ENCODE results near the gene PGLYRP1.
A peak's percentile ranks its signal among the peaks of the same experiment; 100 is the strongest.

The PGLYRP1 gene

GRCh38 chr19:46009530-46010510, 13.0 kb downstream of the PGLYRP1 start:
- H3K36me3 Mint-ChIP-seq (ENCODE audit: insufficient read depth) = peaks cover 8% of the 10 kb centered on the region
- ATAC-seq (replicated peaks; ENCODE audit: extremely low read depth, poor library complexity, severe bottlenecking) (peak; percentile 36), DNase-seq (ENCODE audit: low spot score in 2 of 2) (peak; percentile 42 to 56)
- H3K4me1 Mint-ChIP-seq = peaks cover 10% of the 10 kb centered on the region
- H3K27ac Mint-ChIP-seq (ENCODE audit: low read depth) = no peak overlapping the region
- no peak overlapping the region for H3K4me3 Mint-ChIP-seq
- no peaks in the 10 kb centered on the region for H3K27me3 Mint-ChIP-seq
- H3K9me3 Mint-ChIP-seq = no peaks in the 10 kb centered on the region

- Mint-ChIP-seq H3K27ac (ENCODE audit: low read depth) (no peak overlapping the region), H3K4me1 (peaks cover 6% of the 10 kb centered on the region), H3K27me3 (no peaks in the 10 kb centered on the region), H3K9me3 (no peaks in the 10 kb centered on the region), H3K4me3 (no peak overlapping the region), H3K36me3 (ENCODE audit: insufficient read depth) (peaks cover 6% of the 10 kb centered on the region)
- ATAC-seq (replicated peaks; ENCODE audit: extremely low read depth, poor library complexity, severe bottlenecking) = no peak
- no peak for DNase-seq (ENCODE audit: low spot score in 2 of 2)
Observed at GRCh38 chr19:46006411-46006810, 16.4 kb downstream of the PGLYRP1 start.

- ATAC-seq (replicated peaks; ENCODE audit: extremely low read depth, poor library complexity, severe bottlenecking) = no peak
- Mint-ChIP-seq H3K4me3 (no peak overlapping the region), H3K36me3 (ENCODE audit: insufficient read depth) (peaks cover 6% of the 10 kb centered on the region), H3K27me3 (peaks cover 12% of the 10 kb centered on the region), H3K27ac (ENCODE audit: low read depth) (no peak overlapping the region), H3K4me1 (peaks cover 28% of the 10 kb centered on the region), H3K9me3 (no peaks in the 10 kb centered on the region)
- DNase-seq (ENCODE audit: low spot score in 2 of 2) = no peak
Observed at GRCh38 chr19:46002678-46003275, 20.1 kb downstream of the PGLYRP1 start.

GRCh38 chr19:46000491-46001246, 22.2 kb downstream of the PGLYRP1 start:
- ATAC-seq (replicated peaks; ENCODE audit: extremely low read depth, poor library complexity, severe bottlenecking) (peak; percentile 96), DNase-seq (ENCODE audit: low spot score in 2 of 2) (peak in 1 of 2 donors; percentile 37)
- Mint-ChIP-seq H3K27ac (ENCODE audit: low read depth) (peak overlapping the region; percentile 84), H3K9me3 (no peaks in the 10 kb centered on the region), H3K27me3 (peaks cover 12% of the 10 kb centered on the region), H3K4me3 (peak overlapping the region; percentile 64), H3K36me3 (ENCODE audit: insufficient read depth) (peaks cover 5% of the 10 kb centered on the region), H3K4me1 (peaks cover 28% of the 10 kb centered on the region)

GRCh38 chr19:45999653-46000121, 23.2 kb downstream of the PGLYRP1 start:
- Mint-ChIP-seq H3K27ac (ENCODE audit: low read depth) (no peak overlapping the region), H3K27me3 (peaks cover 12% of the 10 kb centered on the region), H3K4me1 (peaks cover 28% of the 10 kb centered on the region), H3K4me3 (peak overlapping the region; percentile 64), H3K9me3 (no peaks in the 10 kb centered on the region), H3K36me3 (ENCODE audit: insufficient read depth) (peaks cover 5% of the 10 kb centered on the region)
- DNase-seq (ENCODE audit: low spot score in 2 of 2) = no peak
- no peak for ATAC-seq (replicated peaks; ENCODE audit: extremely low read depth, poor library complexity, severe bottlenecking)

GRCh38 chr19:45998834-45999233, 24.0 kb downstream of the PGLYRP1 start:
- Mint-ChIP-seq H3K27me3 (peaks cover 12% of the 10 kb centered on the region), H3K9me3 (no peaks in the 10 kb centered on the region), H3K4me1 (peaks cover 28% of the 10 kb centered on the region), H3K36me3 (ENCODE audit: insufficient read depth) (peaks cover 5% of the 10 kb centered on the region), H3K27ac (ENCODE audit: low read depth) (no peak overlapping the region), H3K4me3 (no peak overlapping the region)
- ATAC-seq (replicated peaks; ENCODE audit: extremely low read depth, poor library complexity, severe bottlenecking) (no peak), DNase-seq (ENCODE audit: low spot score in 2 of 2) (no peak)

GRCh38 chr19:45996933-45997332, 25.9 kb downstream of the PGLYRP1 start:
- Mint-ChIP-seq H3K36me3 (ENCODE audit: insufficient read depth) (peaks cover 5% of the 10 kb centered on the region), H3K9me3 (no peaks in the 10 kb centered on the region), H3K4me1 (peaks cover 28% of the 10 kb centered on the region), H3K27me3 (peaks cover 12% of the 10 kb centered on the region), H3K27ac (ENCODE audit: low read depth) (peak overlapping the region; percentile 56), H3K4me3 (no peak overlapping the region)
- DNase-seq (ENCODE audit: low spot score in 2 of 2) (no peak), ATAC-seq (replicated peaks; ENCODE audit: extremely low read depth, poor library complexity, severe bottlenecking) (no peak)

- ATAC-seq (replicated peaks; ENCODE audit: extremely low read depth, poor library complexity, severe bottlenecking) = no peak
Observed at GRCh38 chr19:45995715-45996385, 27.0 kb downstream of the PGLYRP1 start.

GRCh38 chr19:45994998-45995714, 27.7 kb downstream of the PGLYRP1 start, which contains the start of gene CCDC61:
CCDC61 (plus strand) TSS chr19:45995467; CDS start chr19:46003019, 7,552 bp downstream.
- no peaks in the 10 kb centered on the region for H3K9me3 Mint-ChIP-seq
- peak; percentile 98 for ATAC-seq (replicated peaks; ENCODE audit: extremely low read depth, poor library complexity, severe bottlenecking)
- peak; percentile 96 to 99 for DNase-seq (ENCODE audit: low spot score in 2 of 2)
- peak within 1 kb of the TSS; percentile 56 for H3K27ac Mint-ChIP-seq (ENCODE audit: low read depth)
- H3K27me3 Mint-ChIP-seq = peaks cover 13% of the 10 kb centered on the region
- peaks cover 5% of the 10 kb centered on the region for H3K36me3 Mint-ChIP-seq (ENCODE audit: insufficient read depth)
- no peak within 1 kb of the TSS for H3K4me3 Mint-ChIP-seq
- H3K4me1 Mint-ChIP-seq = peaks cover 17% of the 10 kb centered on the region

More at GRCh38 chr19:45995715-45996385, 27.0 kb downstream of the PGLYRP1 start:
- H3K27ac Mint-ChIP-seq (ENCODE audit: low read depth) = peak overlapping the region; percentile 56
- H3K4me3 Mint-ChIP-seq = no peak overlapping the region
- peaks cover 13% of the 10 kb centered on the region for H3K27me3 Mint-ChIP-seq
- H3K9me3 Mint-ChIP-seq = no peaks in the 10 kb centered on the region
- peaks cover 24% of the 10 kb centered on the region for H3K4me1 Mint-ChIP-seq
- peaks cover 5% of the 10 kb centered on the region for H3K36me3 Mint-ChIP-seq (ENCODE audit: insufficient read depth)
- DNase-seq (ENCODE audit: low spot score in 2 of 2) = no peak

- peaks cover 3% of the 10 kb centered on the region for H3K36me3 Mint-ChIP-seq (ENCODE audit: insufficient read depth)
- no peak for DNase-seq (ENCODE audit: low spot score in 2 of 2)
- no peaks in the 10 kb centered on the region for H3K9me3 Mint-ChIP-seq
- peaks cover 14% of the 10 kb centered on the region for H3K27me3 Mint-ChIP-seq
- no peak overlapping the region for H3K27ac Mint-ChIP-seq (ENCODE audit: low read depth)
- H3K4me3 Mint-ChIP-seq = no peak overlapping the region
- peak; percentile 8 for ATAC-seq (replicated peaks; ENCODE audit: extremely low read depth, poor library complexity, severe bottlenecking)
- peaks cover 11% of the 10 kb centered on the region for H3K4me1 Mint-ChIP-seq
Observed at GRCh38 chr19:45994456-45994997, 28.3 kb downstream of the PGLYRP1 start.

- H3K4me1 Mint-ChIP-seq = no peaks in the 10 kb centered on the region
- no peak for DNase-seq (ENCODE audit: low spot score in 2 of 2)
- no peaks in the 10 kb centered on the region for H3K9me3 Mint-ChIP-seq
- peaks cover 44% of the 10 kb centered on the region for H3K27me3 Mint-ChIP-seq
- H3K4me3 Mint-ChIP-seq = no peak overlapping the region
- ATAC-seq (replicated peaks; ENCODE audit: extremely low read depth, poor library complexity, severe bottlenecking) = no peak
- no peak overlapping the region for H3K27ac Mint-ChIP-seq (ENCODE audit: low read depth)
- peaks cover 2% of the 10 kb centered on the region for H3K36me3 Mint-ChIP-seq (ENCODE audit: insufficient read depth)
Observed at GRCh38 chr19:45990113-45990728, 32.6 kb downstream of the PGLYRP1 start.

All from central memory CD8-positive, alpha-beta T cell (primary cell).